ENCODE results near the gene CKAP2.
A peak's percentile ranks its signal among the peaks of the same experiment; 100 is the strongest.
"Not testable (repeated sequence)": the region's sequence is repeated elsewhere in the genome, so short reads cannot be mapped to it uniquely, and the experiment has no call there.

The CKAP2 gene

DNA sequence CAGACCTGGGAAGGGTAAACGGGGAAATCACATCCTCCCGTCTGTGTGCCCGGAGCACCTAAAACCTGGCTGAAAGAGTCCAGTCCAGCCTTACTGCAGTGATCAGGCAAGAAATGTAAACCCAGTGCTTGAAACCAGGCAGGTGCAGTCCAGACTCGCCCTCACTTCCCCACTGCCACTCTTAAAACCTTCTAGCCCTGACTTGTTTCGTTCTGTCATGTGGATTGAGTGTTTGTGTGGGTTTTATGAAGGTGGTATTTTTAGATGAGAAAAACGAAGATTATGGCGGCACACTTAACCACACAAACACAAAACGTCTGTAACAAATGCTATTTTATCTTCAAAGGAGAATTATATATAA is 839 bp upstream of the CKAP2 start:
- no peak for DNase-seq

DNA sequence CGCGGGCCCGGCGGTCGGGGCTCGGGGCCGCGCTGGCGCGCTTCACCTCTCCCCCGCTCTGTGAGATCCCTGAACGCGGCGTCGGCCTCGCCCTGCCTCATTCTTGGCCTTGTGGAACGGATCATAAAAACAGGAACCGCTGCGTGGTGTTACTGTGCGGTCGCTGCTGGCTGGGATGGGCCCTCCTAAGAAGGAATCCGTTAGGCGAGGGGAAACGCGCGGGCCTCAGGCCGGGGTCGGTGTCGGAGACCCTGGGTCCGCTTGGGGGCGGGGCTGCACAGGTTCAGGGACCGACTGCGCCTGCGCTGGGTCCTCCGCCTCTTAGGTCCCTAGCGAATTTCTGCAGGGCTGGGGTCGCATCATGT is 381 bp downstream of the CKAP2 start:
- DNase-seq = peak; percentile 64

DNA sequence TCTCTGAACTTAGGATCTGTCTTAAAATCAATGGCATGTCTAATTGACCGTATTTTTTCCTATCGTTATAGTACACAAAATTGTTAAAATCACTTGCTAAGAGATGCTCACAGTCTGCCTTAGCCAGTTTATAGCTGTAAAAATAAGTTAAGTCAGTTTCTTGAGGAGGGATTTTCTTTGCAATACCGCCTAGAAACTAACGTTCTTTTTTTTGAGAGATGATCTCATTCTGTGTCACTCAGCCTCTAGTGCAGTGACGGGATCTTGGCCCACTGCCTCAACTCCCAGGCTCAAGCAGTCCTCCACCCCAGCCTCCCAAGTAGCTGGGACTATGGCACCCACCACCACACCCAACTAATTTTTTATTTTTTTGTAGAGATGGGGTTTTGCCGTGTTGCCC is 4.4 kb downstream of the CKAP2 start:
- DNase-seq = no peak

DNA sequence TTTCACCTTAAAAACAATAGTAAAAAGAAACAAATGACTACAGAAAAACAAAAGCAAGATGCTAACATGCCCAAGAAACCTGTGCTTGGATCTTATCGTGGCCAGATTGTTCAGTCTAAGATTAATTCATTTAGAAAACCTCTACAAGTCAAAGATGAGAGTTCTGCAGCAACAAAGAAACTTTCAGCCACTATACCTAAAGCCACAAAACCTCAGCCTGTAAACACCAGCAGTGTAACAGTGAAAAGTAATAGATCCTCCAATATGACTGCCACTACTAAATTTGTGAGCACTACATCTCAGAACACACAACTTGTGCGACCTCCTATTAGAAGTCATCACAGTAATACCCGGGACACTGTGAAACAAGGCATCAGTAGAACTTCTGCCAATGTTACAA is 6.0 kb downstream of the CKAP2 start:
- DNase-seq = no peak

DNA sequence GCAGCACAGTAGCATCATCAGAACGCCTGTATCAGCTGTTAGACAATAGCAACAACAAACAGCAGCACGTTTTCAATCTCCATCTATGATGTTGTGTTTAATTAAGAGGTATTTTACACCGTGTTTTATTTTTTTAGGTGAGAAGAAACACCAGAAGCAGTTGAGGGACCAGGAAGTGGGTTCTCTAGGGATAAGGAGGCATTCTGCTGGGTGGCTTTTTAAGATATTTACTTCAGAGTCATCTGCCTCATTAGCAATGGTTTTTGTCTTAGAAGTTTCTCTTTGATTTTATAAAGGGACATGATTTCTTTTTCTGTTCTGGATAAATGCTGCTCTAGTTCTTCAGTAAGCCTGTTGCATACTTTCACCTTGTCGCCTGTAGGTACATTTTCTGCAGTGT is 8.2 kb downstream of the CKAP2 start:
- DNase-seq = no peak

DNA sequence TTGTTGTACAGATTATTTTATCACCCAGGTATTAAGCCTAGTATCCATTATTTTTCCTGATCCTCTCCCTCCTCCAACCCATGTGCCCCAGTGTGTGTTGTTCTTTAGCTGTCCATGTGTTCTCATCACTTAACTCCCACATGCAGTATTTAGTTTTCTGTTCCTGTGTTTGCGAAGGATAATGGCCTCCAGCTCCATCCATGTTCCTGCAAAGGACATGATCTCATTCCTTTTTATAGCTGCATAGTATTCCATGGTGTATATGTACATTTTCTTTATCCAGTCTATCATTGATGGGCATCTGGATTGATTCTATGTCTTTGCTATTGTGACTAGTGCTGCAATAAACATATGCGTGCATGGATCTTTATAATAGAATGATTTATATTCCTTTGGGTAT is 13.2 kb downstream of the CKAP2 start:
- DNase-seq = not testable (repeated sequence)

DNA sequence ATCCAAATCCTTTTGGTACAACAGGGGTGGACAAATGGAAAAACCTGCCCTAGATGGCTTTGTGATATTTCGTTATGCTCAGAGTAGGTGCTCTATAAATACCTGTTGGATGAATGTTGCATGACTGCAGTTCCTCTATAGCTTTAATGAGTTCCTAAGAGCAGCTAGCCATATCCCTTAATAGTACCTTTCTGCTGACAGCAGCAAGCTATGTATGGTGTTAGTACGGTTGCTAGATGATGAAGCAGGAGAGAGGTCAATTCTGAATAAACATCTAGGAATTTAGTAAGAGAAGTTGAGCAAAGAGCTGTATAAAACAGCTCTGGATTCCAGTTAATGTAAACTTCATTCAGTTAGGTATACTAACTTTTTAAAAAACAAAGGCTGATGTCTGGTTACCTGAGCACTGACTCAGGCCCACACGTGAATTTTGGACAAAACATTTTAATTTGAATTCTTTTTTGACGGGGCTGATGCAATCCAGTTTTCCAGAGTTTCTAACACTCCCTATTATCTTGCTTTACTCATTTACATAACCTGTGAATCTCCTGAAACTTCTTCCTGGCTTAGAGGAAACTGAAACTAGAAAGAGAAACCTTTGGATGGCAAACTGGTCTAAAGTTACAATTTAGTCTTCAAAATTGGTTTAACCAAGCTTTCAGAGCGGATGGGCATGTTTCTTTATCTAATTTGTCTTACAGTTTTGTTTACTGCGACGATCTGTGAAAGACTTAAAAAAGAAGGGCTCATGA is 25.6 kb downstream of the CKAP2 start:
- DNase-seq = not testable (repeated sequence)

DNA sequence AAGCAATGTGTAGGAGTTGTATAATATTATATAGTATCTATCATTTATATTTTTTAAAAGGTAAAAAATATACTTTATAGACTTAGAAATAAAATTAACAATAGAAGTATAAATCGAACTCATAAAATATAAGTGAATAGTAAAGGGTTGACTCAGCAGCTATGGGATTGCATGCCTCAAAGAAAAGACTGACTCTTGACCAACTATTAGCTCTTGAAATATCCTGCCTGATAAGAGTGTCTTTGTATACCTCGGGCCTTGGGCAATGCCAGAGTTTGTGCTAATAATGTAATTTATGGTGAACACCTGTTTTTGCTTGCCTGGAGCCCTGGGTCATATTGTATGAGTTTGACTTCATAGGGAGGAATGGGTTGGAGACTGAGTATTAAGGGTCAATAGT is 31.8 kb downstream of the CKAP2 start:
- DNase-seq = not testable (repeated sequence)

DNA sequence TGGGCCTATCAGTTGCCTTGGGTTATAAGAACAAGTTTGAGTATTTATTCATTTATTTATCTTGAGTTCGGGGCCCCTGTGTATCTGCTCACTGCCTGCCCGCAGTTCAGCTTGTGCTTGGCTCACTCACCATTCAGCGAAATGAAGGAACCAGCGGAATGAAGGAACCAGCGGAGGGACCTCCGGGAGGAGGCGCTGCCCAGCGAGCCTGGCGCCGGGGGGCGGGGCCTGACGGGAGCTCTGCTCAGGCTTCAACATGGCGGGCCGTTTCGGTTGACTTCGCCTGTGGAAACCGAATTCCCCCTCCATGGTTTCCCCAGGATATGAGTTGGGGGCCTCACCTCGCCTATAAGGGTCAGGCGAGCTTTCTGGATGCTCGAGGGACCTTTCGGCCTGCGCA is 33.5 kb downstream of the CKAP2 start:
- not testable (repeated sequence) for DNase-seq

DNA sequence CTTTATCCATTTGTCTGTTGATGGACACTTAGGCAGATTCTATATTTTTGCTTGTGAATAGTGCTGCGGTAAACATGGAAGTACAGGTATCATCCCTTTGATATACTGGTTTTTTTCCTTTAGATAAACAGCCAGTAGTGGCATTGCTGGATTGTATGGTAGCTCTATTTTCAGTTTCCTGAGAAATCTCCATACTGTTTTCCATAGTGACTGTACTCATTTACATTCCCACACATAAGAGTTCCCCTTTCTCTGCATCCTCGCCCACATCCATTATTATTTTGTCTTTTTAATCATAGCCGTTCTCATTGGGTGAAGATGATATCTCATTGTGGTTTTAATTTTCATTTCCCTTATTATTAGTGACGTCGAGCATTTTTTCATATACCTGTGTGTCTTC is 35.7 kb downstream of the CKAP2 start:
- DNase-seq = not testable (repeated sequence)

DNA sequence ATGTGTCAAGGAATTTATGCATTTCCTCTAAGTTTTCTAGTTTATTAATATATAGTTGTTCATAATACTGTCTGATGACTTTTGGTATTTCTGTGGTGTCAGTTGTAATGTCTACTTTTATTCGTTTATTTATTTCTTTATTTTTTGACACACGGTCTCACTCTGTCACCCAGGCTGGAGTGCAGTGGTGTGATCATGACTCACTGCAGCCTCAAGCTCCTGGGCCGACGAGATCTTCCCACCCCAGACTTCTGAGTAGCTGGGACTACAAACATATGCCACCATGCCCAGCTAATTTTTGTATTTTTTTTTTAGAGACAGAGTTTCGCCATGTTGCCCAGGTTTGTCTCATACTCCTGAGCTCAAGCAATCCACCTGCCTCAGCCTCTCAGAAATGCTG is 39.0 kb downstream of the CKAP2 start:
- not testable (repeated sequence) for DNase-seq

DNA sequence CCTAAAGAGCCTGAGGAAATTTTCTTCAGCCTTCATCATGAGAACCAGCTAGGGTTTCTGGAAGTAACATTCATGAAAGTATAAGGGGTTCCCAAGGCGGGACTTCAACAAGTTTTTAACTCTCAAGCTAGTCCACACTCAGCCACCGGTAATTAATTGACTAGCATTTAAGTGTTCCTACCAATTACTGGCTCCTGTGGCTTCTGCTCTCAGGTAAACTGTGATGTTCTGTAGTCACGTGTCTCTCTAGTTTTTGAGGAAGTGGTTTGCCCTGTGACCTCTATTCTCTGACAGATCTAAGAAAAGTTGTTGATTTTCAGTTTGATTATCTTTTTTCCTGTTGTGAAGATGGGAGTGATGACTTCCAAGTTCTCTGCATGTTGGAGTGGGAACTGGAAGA is 42.7 kb downstream of the CKAP2 start:
- not testable (repeated sequence) for DNase-seq

DNA sequence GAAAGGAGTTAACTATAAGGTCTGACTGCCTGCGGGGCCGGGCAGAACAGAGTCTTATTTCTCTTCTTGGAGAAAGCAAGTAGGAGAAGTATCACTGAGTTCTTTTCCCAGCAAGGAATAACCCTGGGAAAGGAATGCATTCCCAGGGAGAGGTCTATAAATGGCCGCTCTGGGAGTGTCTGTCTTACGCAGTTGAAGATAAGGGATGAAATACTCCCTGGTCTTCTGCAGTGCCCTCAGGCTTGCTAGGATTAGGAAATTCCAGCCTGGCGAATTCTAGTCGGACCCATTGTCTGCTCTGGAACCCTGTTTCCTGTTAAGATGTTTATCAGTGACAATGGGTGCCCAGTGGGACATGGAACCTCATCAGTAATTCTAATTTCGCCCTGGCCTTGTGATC is 47.0 kb downstream of the CKAP2 start:
- DNase-seq = not testable (repeated sequence)

DNA sequence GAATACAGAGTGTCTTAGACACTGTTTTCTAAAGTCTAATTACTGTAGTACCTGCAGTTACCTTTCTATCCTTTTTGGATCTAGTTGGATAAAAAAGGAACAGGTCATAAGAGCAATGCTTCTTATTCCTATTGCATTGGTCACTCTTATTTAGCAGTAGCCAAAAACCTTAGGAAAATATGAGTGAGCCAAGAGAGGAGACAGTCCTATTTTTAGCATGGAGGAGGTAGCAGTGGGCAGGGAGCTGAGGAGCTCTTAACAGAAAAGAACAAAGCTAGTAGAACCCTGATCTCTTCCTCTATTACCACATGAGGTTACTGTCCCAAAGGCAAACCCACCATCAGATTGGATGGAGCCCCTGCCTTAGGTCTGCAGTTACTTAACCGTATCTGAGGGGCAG is 50.6 kb downstream of the CKAP2 start:
- DNase-seq = not testable (repeated sequence)

DNA sequence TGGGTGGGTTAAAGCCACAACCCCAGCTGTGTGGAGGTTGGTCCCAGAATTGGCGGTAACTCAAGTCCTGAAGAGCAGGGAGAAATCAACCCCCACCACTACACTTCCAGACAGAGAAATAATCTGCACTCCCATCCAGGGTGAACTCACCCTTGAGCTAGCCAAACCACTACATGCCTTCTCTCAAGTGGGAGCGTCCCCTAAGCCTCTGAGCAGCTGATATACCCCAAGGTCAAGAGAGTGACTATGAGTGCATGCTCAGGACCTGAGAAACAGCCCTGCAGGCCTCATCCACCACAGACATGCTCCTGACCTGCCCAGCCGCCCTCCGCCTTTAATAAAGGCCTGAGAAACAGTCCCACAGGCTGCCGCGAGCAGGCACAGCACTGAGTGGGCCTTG is 54.3 kb downstream of the CKAP2 start:
- not testable (repeated sequence) for DNase-seq

DNA sequence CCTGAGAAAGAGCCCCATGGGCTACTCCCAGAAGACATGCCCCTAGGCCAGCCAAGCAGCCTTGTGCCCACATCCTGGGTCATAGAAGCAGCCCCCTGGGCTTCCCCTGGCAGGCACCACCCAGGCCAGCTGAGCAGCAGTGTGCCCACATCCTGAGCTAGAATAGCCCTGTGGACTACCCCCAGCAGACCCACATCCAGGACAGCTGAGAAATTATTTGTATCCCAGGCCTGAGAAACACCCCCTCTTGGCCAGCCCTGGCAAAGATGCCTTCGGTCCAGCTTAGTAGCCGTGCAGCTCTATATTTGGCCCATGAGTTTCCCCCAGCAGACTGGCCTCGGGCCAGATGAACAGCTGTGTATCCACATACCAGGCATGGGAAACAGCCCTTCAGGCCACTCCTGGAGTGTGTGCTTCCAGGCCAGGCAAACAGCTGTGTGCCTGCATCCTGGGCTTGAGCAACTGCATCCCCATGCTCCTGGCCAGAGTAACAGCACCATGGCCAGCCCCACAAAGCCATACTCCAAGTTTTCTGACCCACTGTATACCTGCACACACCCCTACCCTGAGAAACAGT is 55.0 kb downstream of the CKAP2 start:
- not testable (repeated sequence) for DNase-seq

DNA sequence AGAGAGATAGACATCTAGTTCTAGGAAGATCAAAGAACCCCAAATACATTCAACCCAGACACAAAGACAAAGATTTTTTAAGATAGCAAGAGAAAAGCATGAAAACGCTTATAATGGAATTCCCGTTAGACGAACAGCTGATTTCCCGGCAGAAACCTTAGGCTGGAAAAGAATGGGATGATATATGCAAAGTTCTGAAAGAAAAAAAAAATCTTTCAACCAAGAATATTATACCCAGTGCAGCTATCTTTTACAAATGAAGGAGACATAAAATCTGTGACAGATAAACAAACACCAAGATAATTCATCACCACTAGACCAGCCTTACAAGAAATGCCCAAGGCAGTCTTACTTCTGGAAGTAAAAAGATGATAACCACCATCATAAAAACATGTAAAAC is 56.3 kb downstream of the CKAP2 start:
- DNase-seq = not testable (repeated sequence)

DNA sequence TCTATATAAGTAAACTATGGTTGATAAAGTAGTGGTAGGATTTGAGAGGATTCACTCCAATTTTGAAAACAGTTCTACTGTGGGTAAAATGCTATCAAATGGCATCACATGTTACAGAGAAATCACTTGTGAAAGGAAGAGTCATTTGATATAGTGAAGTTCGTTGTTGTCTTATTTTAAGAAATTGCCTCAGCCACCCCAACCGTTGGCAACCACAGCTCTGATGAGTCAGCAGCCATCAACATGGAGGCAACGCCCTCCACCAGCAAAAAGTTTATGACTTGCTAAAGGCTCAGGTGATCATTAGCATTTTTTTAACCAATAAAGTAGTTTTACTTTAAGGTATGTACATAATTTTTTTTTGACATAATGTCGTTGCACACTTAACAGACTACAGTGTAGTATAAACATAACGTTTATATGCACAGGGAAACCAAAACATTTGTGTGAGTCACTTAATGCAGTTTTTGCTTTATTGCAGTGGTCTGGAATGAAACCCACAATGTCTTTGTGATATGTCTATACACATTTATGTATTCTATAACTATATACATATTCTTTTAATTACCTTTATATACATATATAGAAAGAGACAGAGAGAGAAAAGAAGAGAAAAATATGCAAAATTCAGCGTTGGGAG is 58.8 kb downstream of the CKAP2 start:
- not testable (repeated sequence) for DNase-seq

DNA sequence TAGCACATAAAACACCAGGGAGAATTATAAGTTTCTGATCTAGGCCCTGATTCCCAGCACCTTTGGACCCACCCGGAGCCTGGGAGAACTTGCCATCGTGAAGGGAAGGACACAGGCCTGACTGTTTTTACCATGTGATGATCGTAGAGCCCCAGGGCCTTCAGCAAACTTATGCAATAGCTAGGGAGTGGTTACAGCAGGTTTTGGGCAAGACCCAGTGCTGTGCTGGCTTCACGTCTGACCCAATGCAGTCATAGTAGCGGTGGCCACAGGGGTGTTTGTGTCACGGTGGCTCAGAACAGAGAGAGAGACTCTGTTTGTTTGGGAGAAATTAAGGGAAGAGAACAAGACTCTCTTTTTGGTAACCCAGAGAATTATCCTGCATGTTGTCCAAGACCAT is 68.0 kb downstream of the CKAP2 start:
- DNase-seq = not testable (repeated sequence)

Measured in activated gamma-delta T cell treated with Interleukin-2 at 50 U/mL for 16 hours (primary cell).